Erythroblast (primary cell): ENCODE measurements around the gene SLC35F5.
A peak's percentile ranks its signal among the peaks of the same experiment; 100 is the strongest.

Source experiments
- DNase-seq, 2 experiments: peaks; one replicate each; lab custom pipeline; 2025; lab: John Stamatoyannopoulos, UW
- GATA1 ChIP-seq: IDR thresholded peaks from 2 replicates; pipeline ENCODE4 v1.6.1; 2011; ENCODE audit warnings: low read depth, mild to moderate bottlenecking, control low read depth, low read length, moderate library complexity
- POLR2A ChIP-seq: IDR thresholded peaks from 2 replicates; pipeline ENCODE4 v1.6.1; 2011; ENCODE audit warnings: mild to moderate bottlenecking, low read length

SLC35F5 gene

DNA sequence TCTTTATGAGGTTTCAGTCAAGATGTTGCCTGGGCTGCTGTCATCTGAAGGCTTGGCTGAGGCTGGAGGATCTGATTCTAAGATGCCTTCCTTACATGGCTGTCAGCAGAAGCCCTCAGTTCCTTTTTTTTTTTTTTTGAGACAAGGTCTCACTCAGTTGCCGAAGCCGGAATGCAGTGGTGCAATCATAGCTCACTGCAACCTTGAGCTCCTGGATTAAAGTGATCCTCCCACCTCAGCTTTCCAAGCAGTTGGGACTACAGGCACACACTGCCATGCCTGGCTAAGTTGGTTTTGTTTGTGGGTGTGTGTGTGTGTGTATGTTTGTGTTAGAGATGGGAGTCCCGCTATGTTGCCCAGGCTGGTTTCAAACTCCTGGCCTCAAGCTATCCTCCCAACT, 13.1 kb upstream of the SLC35F5 start:
- TF ChIP-seq GATA1 (no peak), POLR2A (no peak)
- no peak for DNase-seq

DNA sequence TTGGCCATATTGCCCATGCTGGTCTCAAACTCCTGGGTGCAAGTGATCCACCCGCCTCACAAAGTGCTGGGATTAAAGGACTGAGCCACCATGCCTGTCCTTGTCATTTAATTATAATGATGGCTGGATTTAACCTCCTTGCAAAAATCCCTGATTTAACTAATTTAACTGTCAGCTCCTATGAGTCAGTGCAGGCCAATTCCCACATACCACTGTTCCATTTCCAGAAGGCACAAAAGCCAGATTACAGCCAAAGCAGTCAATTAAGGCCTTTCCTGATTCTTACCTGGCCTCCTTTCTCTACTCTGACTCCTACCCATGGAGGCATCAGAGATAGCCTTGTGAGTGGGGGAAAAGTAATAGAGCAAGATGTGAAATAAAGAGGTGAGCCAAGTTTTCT, 12.3 kb upstream of the SLC35F5 start:
- TF ChIP-seq GATA1 (no peak), POLR2A (no peak)

GRCh38 chr2:113767811-113768460, 11.5 kb upstream of the SLC35F5 start:
- no peak for TF ChIP-seq GATA1
- no peak for TF ChIP-seq POLR2A
- no peak for DNase-seq

More for the DNA sequence above, 12.3 kb upstream of the SLC35F5 start:
- no peak for DNase-seq

GRCh38 chr2:113765276-113765675, 8.8 kb upstream of the SLC35F5 start:
- no peak for TF ChIP-seq GATA1
- TF ChIP-seq POLR2A, result no peak
- DNase-seq, result no peak

- TF ChIP-seq POLR2A, result no peak
- no peak for TF ChIP-seq GATA1
- DNase-seq, result no peak
Observed at GRCh38 chr2:113762377-113763118, 6.1 kb upstream of the SLC35F5 start.

DNA sequence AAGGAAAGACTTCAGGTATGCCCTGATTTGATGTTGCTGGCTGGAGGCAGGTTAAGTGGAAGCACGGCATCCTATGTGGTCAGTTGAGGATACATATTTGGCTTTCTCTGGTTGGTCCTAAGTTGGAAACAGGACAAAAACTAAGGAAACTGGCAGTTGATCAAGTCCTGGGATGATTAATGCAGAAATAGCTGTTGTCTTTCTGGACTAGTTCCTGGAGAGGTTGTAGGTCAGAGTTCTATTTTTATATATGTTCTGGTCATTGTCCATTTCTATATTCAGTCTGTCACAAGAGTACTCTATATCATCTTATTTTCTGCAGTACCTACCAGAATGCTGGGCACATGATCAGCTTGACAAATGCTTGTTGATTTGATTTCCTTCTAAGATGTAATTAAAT, 4.0 kb upstream of the SLC35F5 start:
- TF ChIP-seq POLR2A (no peak), GATA1 (no peak)
- DNase-seq, result no peak

- TF ChIP-seq POLR2A, result no peak
- TF ChIP-seq GATA1, result no peak
- DNase-seq, result peak in 1 of 2 experiments; percentile 43
Observed at GRCh38 chr2:113757138-113757657, 756 bp upstream of the SLC35F5 start.

DNA sequence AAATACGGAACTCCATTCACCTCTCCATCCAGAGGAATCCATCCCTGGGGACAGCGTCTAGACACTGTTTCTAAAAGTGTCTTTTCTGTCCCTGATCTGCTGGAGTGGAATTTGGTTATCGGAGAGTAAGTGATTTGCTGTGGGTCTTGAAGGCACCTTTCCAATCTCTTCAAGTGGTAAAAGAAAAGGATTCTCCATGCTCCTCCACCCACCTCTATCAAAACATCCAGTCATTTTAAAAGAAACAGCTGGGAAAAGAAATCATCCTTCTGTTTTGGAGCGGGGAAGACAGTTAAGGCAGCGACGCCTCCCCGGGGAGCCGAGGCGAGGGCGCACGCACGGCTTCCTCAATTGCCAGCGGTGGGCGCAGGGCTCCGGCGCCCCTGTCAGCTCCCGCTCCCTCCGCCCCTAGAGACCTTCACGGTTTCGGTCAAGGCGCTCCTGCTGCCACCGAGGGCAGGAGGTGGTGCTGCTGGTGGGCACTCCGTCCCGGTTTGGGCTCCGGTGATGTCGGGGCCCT, 547 bp downstream of the SLC35F5 start:
- no peak for DNase-seq
- no peak for TF ChIP-seq GATA1
- no peak for TF ChIP-seq POLR2A

- peak; percentile 66 to 69 for DNase-seq
- TF ChIP-seq GATA1 (no peak), POLR2A (no peak)
Observed at GRCh38 chr2:113755035-113755834, 1.2 kb downstream of the SLC35F5 start.

DNA sequence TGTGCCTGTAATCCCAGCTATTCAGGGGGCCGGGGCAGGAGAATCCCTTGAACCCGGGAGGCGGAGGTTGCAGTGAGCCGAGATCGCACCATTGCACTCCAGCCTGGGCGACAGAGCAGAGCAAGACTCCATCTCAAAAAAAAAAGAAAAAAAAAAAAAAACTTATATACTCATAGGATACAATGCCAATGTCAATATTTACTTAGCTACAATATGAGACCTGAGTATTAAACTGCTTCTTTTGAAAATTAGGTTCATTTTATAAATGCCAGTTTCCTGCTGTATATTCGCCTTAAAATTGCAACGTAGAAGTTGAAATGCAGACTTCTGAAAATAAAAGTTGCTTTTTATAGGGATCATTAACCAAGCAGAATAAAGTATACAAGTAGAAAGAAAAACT, 2.3 kb downstream of the SLC35F5 start:
- DNase-seq, result no peak
- TF ChIP-seq GATA1, result no peak
- no peak for TF ChIP-seq POLR2A

DNA sequence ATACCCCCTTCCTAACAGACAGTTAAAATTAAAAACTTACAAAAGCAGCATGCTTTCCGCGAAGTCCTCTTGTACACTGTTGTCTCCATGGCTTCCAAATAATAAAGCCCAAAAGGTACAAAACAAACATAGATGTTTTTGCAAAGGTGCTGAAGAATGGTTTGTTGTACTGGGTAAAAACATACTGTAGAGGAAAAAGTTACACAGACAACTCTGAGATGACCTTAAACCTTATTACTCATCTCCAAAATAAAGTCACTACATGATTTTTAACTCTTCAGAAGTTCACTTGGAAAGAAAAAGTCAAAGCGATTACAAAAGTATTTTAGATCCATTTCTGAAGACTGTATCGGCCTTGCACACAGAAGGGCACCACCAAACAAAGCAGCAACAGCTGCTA, 6.1 kb downstream of the SLC35F5 start:
- TF ChIP-seq GATA1 (no peak), POLR2A (no peak)
- no peak for DNase-seq

GRCh38 chr2:113741091-113741490, 15.4 kb downstream of the SLC35F5 start:
- TF ChIP-seq POLR2A (no peak), GATA1 (no peak)
- DNase-seq, result no peak

- TF ChIP-seq GATA1 (no peak), POLR2A (no peak)
- no peak for DNase-seq
Observed at GRCh38 chr2:113739849-113740248, 16.6 kb downstream of the SLC35F5 start.

GRCh38 chr2:113734185-113734584, 22.3 kb downstream of the SLC35F5 start:
- TF ChIP-seq POLR2A, result no peak
- no peak for TF ChIP-seq GATA1

More at GRCh38 chr2:113734185-113734584, 22.3 kb downstream of the SLC35F5 start:
- DNase-seq, result no peak
